Stomach (tissue), 4 donors: ENCODE measurements around the gene HIBCH.

Experiments used
- POLR2A ChIP-seq, 4 donors: fragments of 450-650 bp; IDR thresholded peaks; one replicate each; pipeline ENCODE4 v1.6.1; 2016; ENCODE audit warnings: antibody characterized with exemption in 4 of 4, control low read depth in 2 of 4, mild to moderate bottlenecking in 1 of 4, moderate library complexity in 1 of 4
- POLR2AphosphoS5 ChIP-seq, 3 donors: sonication (generic); formaldehyde crosslinking; IDR thresholded peaks; one replicate each; pipeline ENCODE4 v1.6.1; 2016; ENCODE audit warnings: antibody characterized with exemption in 3 of 3
- TF ChIP-seq, protein P1 (sequence below), 7 experiments: fragments of 450-650 bp in 4 of 7; fragments of 200-600 bp in 3 of 7; sonication (generic) in 3 of 7; IDR thresholded peaks; one replicate each; pipeline ENCODE4 v1.5.1; 2016 to 2019; ENCODE audit warnings: antibody characterized with exemption in 7 of 7, control low read depth in 2 of 7, mild to moderate bottlenecking in 1 of 7

DNA sequence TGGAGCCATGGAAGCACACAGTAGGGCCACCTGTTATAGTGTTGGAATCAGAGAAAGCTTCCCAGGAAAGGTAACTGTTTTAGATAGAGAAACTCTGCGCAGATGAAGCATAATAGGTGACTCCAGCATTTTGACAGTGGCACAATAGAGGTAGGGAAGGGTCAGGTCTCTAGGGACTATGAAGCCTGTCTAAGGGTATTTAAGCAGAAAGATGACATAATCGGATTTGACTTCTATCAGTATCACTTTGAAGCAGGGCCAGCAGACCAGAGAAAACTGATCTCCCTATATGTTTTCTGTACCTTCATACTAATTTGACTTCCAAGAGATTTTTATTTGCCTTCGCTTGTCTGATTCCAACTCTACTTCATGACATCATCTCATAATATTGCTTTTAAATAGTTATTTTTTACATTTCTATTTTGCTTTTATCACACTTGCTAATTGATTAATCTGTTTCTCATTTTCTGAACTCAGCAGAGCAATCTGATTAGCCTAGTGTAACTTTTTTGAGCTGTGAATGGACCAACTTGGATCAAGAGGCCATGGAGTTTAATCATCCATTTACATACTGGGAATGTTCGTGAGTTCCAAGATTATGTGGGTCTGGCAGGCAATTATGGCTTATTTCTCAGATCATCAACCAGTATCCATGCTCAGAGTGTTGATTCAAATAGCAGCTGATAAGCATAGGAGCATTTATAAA is 8.4 kb upstream of the HIBCH start:
- TF ChIP-seq, protein P1, sequence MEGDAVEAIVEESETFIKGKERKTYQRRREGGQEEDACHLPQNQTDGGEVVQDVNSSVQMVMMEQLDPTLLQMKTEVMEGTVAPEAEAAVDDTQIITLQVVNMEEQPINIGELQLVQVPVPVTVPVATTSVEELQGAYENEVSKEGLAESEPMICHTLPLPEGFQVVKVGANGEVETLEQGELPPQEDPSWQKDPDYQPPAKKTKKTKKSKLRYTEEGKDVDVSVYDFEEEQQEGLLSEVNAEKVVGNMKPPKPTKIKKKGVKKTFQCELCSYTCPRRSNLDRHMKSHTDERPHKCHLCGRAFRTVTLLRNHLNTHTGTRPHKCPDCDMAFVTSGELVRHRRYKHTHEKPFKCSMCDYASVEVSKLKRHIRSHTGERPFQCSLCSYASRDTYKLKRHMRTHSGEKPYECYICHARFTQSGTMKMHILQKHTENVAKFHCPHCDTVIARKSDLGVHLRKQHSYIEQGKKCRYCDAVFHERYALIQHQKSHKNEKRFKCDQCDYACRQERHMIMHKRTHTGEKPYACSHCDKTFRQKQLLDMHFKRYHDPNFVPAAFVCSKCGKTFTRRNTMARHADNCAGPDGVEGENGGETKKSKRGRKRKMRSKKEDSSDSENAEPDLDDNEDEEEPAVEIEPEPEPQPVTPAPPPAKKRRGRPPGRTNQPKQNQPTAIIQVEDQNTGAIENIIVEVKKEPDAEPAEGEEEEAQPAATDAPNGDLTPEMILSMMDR (IDR thresholded peaks at IDR 0.05): no peak
- TF ChIP-seq POLR2A (IDR thresholded peaks at IDR 0.05): no peak
- no peak for TF ChIP-seq POLR2AphosphoS5 (IDR thresholded peaks at IDR 0.05)
